SK-N-MC (cell line): ENCODE data around the gene APBA2.

ENCODE experiments used
- EZH2 ChIP-seq: fragments of 200-600 bp; sonication (generic); IDR thresholded peaks from one replicate; pipeline ENCODE4 v1.6.1; 2017; ENCODE audit warnings: antibody characterized with exemption
- FOXP2 ChIP-seq: optimal IDR thresholded peaks from 2 replicates; pipeline ENCODE3; 2011; ENCODE audit warnings: mild to moderate bottlenecking, moderate library complexity; ENCODE audit not compliant: insufficient read depth; ENCODE audit errors: extremely low read length, control extremely low read depth
- POLR2AphosphoS5 ChIP-seq: IDR thresholded peaks from 2 replicates; pipeline ENCODE4 v1.6.1; 2012; ENCODE audit warnings: mild to moderate bottlenecking, low read depth, low read length, borderline replicate concordance

DNA sequence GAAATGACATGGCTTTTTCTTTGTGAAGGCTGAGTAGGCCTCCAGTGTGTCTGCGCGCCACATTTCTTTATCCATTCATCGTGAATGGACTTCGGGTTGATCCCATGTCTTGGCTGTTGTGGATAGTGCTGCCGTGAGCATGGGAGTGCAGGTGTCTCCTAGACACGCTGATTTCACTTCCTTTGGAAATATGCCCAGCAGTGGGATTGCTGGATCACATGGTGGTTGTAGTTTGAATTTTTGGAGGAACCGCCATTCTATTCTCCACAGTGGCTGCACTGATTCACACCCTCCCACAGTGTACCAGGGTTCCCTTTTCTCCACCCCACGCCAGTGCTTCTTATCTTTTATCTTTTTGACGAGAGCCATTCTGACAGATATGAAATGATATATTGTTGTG lies 212.2 kb downstream of the APBA2 start:
- TF ChIP-seq EZH2 (no peak), POLR2AphosphoS5 (no peak), FOXP2 (no peak)
